ENCODE data around the gene MGAT5.

The MGAT5 gene

DNA sequence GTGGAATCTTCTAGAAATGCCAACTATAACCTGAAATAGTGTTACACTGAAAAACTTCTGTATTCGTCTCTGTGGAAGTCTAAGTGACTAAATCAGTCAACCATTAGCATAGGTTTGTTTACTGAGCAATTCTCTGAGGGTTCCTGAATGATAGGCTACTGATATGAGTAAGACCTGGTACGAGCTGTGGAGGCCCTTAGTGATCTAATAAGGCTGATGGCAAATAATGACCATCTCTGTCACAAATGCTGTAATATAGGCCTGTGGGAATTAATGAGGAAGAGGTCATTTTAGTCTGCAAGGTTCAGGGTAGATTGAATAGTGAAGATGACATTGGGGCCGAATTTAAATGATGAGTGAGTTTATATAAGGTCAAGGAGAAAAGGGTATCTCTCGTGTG, 82.5 kb downstream of the MGAT5 start:
- Histone ChIP-seq H3K4me3 (ENCODE audit: low read length) (no peak overlapping the region), H3K9ac (ENCODE audit: low read length) (no peak overlapping the region), H3K36me3 (ENCODE audit: control insufficient read depth, insufficient read depth, low read length) (no peaks in the 10 kb centered on the region), H3K4me1 (ENCODE audit: control insufficient read depth, insufficient read depth, low read length) (no peaks in the 10 kb centered on the region), H3K27me3 (ENCODE audit: control insufficient read depth, insufficient read depth, low read length) (no peaks in the 10 kb centered on the region), H3K9me3 (ENCODE audit: control insufficient read depth, low read length) (no peaks in the 10 kb centered on the region)

DNA sequence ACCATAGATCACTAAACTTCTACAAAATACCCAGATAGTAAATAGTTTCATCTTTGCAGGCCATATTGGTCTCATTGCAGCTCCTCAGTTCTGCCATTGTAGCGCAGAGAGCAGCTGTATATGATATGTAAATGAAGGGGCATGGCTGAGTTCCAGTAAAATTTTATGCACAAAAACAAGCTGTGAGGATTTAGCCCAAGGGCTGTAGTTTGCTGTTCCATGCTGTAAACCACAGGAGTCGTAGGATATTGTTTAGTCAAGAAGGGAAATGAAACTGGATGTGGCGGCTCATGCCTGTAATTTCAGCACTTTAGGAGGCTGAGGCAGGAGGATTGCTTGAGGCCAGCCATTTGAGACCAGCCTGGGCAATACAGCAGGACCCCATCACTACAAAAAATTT, 83.0 kb downstream of the MGAT5 start:
- H3K9me3 ChIP-seq (ENCODE audit: control insufficient read depth, low read length) = no peaks in the 10 kb centered on the region
- no peaks in the 10 kb centered on the region for H3K27me3 ChIP-seq (ENCODE audit: control insufficient read depth, insufficient read depth, low read length)

DNA sequence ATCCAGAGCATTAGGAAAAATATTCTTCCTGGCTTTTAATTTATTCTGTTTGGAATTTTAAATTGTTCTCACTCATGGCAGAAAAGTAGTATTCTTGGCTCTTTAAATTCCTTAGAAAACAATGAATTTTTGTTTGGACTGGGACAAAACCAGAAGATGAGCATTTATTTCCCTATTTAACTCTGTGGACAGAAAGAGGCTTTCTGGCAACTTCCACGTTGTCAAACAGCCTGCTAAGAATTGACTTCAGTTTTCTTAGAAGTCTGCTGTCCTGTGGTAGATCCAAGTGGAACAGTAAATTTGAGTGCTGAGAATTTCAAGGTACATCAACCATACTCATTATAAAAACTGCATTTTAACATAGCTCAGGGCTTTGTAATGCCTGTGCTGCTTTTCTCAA, 83.8 kb downstream of the MGAT5 start:
- no peaks in the 10 kb centered on the region for H3K36me3 ChIP-seq (ENCODE audit: control insufficient read depth, insufficient read depth, low read length)
- no peaks in the 10 kb centered on the region for H3K4me1 ChIP-seq (ENCODE audit: control insufficient read depth, insufficient read depth, low read length)
- no peaks in the 10 kb centered on the region for H3K9me3 ChIP-seq (ENCODE audit: control insufficient read depth, low read length)
- no peaks in the 10 kb centered on the region for H3K27me3 ChIP-seq (ENCODE audit: control insufficient read depth, insufficient read depth, low read length)
- no peak overlapping the region for H3K4me3 ChIP-seq (ENCODE audit: low read length)
- no peak overlapping the region for H3K9ac ChIP-seq (ENCODE audit: low read length)

More for the DNA sequence above, 83.0 kb downstream of the MGAT5 start:
- H3K9ac ChIP-seq (ENCODE audit: low read length) = no peak overlapping the region
- H3K36me3 ChIP-seq (ENCODE audit: control insufficient read depth, insufficient read depth, low read length) = no peaks in the 10 kb centered on the region
- no peaks in the 10 kb centered on the region for H3K4me1 ChIP-seq (ENCODE audit: control insufficient read depth, insufficient read depth, low read length)
- no peak overlapping the region for H3K4me3 ChIP-seq (ENCODE audit: low read length)

DNA sequence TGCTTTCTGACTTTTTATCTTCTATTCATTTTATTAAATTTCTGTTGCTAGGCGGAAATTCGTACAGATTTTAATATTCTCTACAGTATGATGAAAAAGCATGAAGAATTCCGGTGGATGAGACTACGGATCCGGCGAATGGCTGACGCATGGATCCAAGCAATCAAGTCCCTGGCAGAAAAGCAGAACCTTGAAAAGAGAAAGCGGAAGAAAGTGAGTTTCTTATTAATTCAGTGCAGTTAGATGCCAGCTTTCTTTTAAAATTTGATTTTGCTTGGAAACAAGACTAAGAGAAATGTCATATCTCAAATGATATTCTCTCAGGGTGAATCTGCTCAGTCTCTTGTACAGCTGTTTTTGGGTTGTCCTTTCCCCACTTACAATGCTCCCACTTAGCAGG, 84.3 kb downstream of the MGAT5 start:
- Histone ChIP-seq H3K9ac (ENCODE audit: low read length) (no peak overlapping the region), H3K9me3 (ENCODE audit: control insufficient read depth, low read length) (no peaks in the 10 kb centered on the region), H3K27me3 (ENCODE audit: control insufficient read depth, insufficient read depth, low read length) (no peaks in the 10 kb centered on the region), H3K4me3 (ENCODE audit: low read length) (no peak overlapping the region), H3K36me3 (ENCODE audit: control insufficient read depth, insufficient read depth, low read length) (no peaks in the 10 kb centered on the region), H3K4me1 (ENCODE audit: control insufficient read depth, insufficient read depth, low read length) (no peaks in the 10 kb centered on the region)

DNA sequence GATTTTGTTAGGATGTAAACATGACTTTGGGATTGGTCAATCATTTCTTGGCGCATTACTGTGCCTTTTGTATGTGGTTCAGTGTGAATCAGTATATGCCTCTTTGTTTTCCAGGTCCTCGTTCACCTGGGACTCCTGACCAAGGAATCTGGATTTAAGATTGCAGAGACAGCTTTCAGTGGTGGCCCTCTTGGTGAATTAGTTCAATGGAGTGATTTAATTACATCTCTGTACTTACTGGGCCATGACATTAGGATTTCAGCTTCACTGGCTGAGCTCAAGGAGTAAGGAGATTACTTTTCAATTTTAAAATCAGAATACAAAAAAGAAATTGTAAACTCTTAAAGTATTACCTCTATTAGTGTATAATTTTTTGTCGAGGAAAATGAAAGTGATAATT, 87.6 kb downstream of the MGAT5 start:
- Histone ChIP-seq H3K27me3 (ENCODE audit: control insufficient read depth, insufficient read depth, low read length) (no peaks in the 10 kb centered on the region), H3K4me3 (ENCODE audit: low read length) (no peak overlapping the region), H3K36me3 (ENCODE audit: control insufficient read depth, insufficient read depth, low read length) (no peaks in the 10 kb centered on the region), H3K9ac (ENCODE audit: low read length) (no peak overlapping the region), H3K9me3 (ENCODE audit: control insufficient read depth, low read length) (no peaks in the 10 kb centered on the region), H3K4me1 (ENCODE audit: control insufficient read depth, insufficient read depth, low read length) (no peaks in the 10 kb centered on the region)

DNA sequence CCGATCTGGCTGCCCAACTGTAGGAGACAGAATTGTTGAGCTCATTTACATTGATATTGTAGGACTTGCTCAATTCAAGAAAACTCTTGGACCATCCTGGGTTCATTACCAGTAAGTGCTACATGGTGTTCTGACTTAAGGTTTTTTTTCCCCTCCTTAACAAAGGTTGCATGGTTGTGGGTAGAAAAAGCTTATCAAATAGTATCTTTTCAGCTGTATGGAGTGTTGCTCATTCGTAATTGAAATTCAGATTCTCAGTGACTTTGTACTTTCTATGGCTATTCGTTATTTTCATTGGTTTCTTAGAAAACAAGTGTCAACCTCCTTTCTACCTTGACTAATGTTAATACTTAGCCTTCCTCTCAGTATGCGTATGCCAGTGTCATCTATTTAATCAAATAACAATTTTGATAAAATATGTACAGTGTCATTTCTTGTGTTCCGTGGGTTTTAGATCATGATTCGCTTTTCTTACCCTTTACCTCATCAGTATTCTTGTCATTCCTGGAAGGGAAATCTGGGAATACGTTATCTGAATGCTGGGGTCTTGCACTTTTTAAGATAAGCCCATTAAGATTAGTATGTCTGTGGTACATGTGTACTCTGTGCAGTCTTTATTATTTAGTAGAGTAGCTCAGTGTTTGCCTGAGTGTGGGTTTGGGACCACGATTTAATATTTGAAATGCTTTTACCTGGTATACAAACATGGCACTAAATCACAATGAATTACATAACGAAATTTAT, 91.3 kb downstream of the MGAT5 start:
- Histone ChIP-seq H3K9ac (ENCODE audit: low read length) (no peak overlapping the region), H3K4me1 (ENCODE audit: control insufficient read depth, insufficient read depth, low read length) (no peaks in the 10 kb centered on the region), H3K9me3 (ENCODE audit: control insufficient read depth, low read length) (no peaks in the 10 kb centered on the region), H3K36me3 (ENCODE audit: control insufficient read depth, insufficient read depth, low read length) (no peaks in the 10 kb centered on the region), H3K27me3 (ENCODE audit: control insufficient read depth, insufficient read depth, low read length) (no peaks in the 10 kb centered on the region), H3K4me3 (ENCODE audit: low read length) (no peak overlapping the region)

DNA sequence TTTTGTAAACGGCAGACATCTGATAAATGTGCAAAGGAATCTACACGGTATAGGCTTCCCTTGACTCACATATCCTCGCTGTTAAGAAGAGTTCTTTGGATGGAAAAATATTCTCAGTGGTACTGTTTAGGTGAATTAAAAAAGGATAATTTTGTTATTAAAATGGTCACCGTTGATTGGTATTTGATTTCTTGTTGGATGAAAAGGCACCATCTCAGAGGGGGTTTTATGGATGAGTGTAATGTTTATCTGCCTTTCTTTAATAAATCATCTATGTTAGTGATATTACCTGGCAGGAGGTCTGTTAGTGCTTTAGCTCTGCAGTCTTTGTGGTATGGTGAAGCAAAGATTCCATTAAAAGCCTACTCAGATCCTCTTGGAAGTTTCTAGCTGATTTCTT, 92.3 kb downstream of the MGAT5 start:
- Histone ChIP-seq H3K36me3 (ENCODE audit: control insufficient read depth, insufficient read depth, low read length) (no peaks in the 10 kb centered on the region), H3K27me3 (ENCODE audit: control insufficient read depth, insufficient read depth, low read length) (no peaks in the 10 kb centered on the region), H3K9me3 (ENCODE audit: control insufficient read depth, low read length) (no peaks in the 10 kb centered on the region), H3K9ac (ENCODE audit: low read length) (no peak overlapping the region), H3K4me3 (ENCODE audit: low read length) (no peak overlapping the region), H3K4me1 (ENCODE audit: control insufficient read depth, insufficient read depth, low read length) (no peaks in the 10 kb centered on the region)

DNA sequence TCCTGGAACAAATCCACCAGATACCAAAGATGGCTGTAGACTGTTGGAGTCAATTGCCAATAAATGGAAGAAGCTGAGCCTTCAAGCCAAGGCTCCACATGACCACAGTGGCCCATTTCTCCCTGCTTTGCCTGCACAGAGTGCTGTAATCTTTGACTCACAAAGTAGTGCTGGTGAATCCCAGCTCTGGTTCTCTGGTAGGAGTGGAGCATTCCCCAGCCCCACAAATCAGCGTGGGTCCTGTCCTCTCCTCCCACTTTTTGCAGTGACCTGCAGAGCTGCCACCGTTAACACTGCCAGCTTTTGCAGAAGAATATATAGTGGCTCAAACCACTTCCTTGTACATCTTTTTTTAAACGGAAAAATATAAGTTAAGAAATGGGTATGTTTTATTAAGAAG, 93.9 kb downstream of the MGAT5 start:
- Histone ChIP-seq H3K4me1 (ENCODE audit: control insufficient read depth, insufficient read depth, low read length) (no peaks in the 10 kb centered on the region), H3K9me3 (ENCODE audit: control insufficient read depth, low read length) (no peaks in the 10 kb centered on the region), H3K9ac (ENCODE audit: low read length) (no peak overlapping the region), H3K27me3 (ENCODE audit: control insufficient read depth, insufficient read depth, low read length) (no peaks in the 10 kb centered on the region), H3K4me3 (ENCODE audit: low read length) (no peak overlapping the region), H3K36me3 (ENCODE audit: control insufficient read depth, insufficient read depth, low read length) (no peaks in the 10 kb centered on the region)

DNA sequence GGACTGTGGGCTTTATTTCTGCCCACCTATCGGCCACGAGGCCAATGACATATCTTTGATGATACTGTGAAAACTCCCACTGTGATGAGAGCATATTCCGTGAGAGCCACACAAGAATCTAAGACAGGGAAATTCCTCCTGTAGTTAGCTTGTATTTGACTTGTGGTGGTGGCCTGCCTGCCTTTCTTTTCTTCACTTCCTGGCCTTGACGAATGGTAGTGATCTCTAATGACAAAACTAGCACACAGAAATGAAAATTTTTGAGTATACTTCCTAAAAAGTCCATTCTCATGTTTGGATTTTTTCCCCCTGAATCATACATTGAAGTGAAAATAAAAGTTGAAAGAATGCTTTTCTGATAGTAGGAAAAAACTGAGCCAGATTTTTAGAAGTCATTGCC, 94.4 kb downstream of the MGAT5 start:
- Histone ChIP-seq H3K27me3 (ENCODE audit: control insufficient read depth, insufficient read depth, low read length) (no peaks in the 10 kb centered on the region), H3K36me3 (ENCODE audit: control insufficient read depth, insufficient read depth, low read length) (no peaks in the 10 kb centered on the region), H3K4me3 (ENCODE audit: low read length) (no peak overlapping the region), H3K4me1 (ENCODE audit: control insufficient read depth, insufficient read depth, low read length) (no peaks in the 10 kb centered on the region), H3K9ac (ENCODE audit: low read length) (no peak overlapping the region), H3K9me3 (ENCODE audit: control insufficient read depth, low read length) (no peaks in the 10 kb centered on the region)

DNA sequence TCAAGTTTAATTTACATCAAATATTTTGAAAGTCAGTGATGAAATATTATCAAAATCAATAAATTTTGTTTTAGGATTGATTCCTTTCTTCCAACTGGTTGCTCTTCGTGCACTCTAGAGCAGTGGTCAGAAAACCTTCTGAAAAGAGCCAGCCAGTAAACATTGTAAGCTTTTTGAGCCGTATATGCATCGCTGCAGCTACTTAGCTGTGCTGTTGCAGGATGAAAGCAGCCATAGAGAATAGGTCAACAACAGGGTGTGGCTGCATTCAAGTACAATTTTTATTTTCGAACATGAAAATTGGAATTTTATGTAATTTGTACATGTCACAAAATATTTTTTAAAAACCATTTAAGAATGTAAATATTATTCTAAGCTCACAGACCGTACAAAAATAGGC, 94.9 kb downstream of the MGAT5 start:
- Histone ChIP-seq H3K9me3 (ENCODE audit: control insufficient read depth, low read length) (no peaks in the 10 kb centered on the region), H3K9ac (ENCODE audit: low read length) (no peak overlapping the region), H3K27me3 (ENCODE audit: control insufficient read depth, insufficient read depth, low read length) (no peaks in the 10 kb centered on the region), H3K4me3 (ENCODE audit: low read length) (no peak overlapping the region), H3K4me1 (ENCODE audit: control insufficient read depth, insufficient read depth, low read length) (no peaks in the 10 kb centered on the region), H3K36me3 (ENCODE audit: control insufficient read depth, insufficient read depth, low read length) (no peaks in the 10 kb centered on the region)

DNA sequence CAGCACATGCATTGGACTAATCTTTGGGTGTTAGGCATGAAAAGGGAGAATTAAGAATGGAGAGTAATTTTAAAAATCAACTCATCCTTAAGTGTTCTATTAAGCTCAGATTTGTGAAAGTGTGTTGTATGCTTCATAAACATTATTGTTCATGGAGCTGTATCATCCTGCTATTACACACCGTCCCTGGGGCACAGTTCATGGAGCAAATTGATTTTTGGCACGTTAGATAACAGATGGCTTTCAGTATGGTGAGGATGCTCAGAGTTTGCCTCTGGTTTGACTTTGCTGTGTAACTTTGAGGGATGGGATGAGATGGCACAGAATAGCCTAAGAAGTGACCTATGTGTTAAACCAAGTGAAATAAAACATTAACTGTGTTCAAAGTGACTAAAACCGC, 97.1 kb downstream of the MGAT5 start:
- Histone ChIP-seq H3K4me3 (ENCODE audit: low read length) (no peak overlapping the region), H3K36me3 (ENCODE audit: control insufficient read depth, insufficient read depth, low read length) (no peaks in the 10 kb centered on the region), H3K27me3 (ENCODE audit: control insufficient read depth, insufficient read depth, low read length) (no peaks in the 10 kb centered on the region), H3K9me3 (ENCODE audit: control insufficient read depth, low read length) (no peaks in the 10 kb centered on the region), H3K4me1 (ENCODE audit: control insufficient read depth, insufficient read depth, low read length) (no peaks in the 10 kb centered on the region), H3K9ac (ENCODE audit: low read length) (no peak overlapping the region)

DNA sequence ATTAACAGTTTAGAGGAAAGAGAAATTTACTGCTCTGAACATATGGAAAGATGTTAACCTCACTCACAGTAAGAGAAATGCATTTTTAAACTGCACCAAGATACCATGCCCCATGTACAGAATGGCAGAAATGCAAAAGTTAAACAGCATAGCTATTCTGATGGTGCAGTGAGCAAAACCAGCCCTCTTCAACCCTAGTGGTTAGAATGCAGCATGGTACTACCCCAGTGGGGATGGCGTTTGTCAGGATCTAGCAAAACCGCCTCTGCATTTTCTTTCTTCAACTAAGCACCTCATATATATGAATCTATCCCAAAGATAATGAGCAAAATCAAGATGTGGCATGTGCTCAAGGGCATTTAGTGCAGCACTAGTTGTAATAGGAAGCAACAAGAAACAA, 98.0 kb downstream of the MGAT5 start:
- Histone ChIP-seq H3K9me3 (ENCODE audit: control insufficient read depth, low read length) (no peaks in the 10 kb centered on the region), H3K9ac (ENCODE audit: low read length) (no peak overlapping the region), H3K4me1 (ENCODE audit: control insufficient read depth, insufficient read depth, low read length) (no peaks in the 10 kb centered on the region), H3K4me3 (ENCODE audit: low read length) (no peak overlapping the region), H3K27me3 (ENCODE audit: control insufficient read depth, insufficient read depth, low read length) (no peaks in the 10 kb centered on the region), H3K36me3 (ENCODE audit: control insufficient read depth, insufficient read depth, low read length) (no peaks in the 10 kb centered on the region)

DNA sequence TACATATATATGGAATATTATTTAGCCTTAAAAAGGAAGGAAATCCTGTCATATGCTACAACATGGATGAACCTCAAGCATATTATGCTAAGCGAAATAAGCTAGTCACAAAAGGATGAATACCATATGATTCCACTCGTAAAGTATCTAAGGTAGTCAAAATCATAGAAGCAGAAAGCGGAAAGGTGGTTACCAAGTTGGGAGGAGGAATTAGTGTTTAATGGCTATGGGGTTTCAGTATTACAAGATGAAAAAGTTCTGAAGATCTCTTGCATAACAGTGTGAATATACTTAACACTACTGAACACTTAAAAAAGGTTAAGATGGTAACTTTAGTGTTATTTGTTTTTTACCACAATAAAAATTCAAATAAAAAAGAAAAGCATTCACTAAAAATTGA, 99.0 kb downstream of the MGAT5 start:
- no peaks in the 10 kb centered on the region for H3K27me3 ChIP-seq (ENCODE audit: control insufficient read depth, insufficient read depth, low read length)
- no peak overlapping the region for H3K4me3 ChIP-seq (ENCODE audit: low read length)
- H3K4me1 ChIP-seq (ENCODE audit: control insufficient read depth, insufficient read depth, low read length) = no peaks in the 10 kb centered on the region
- H3K9me3 ChIP-seq (ENCODE audit: control insufficient read depth, low read length) = no peaks in the 10 kb centered on the region
- no peak overlapping the region for H3K9ac ChIP-seq (ENCODE audit: low read length)
- H3K36me3 ChIP-seq (ENCODE audit: control insufficient read depth, insufficient read depth, low read length) = no peaks in the 10 kb centered on the region

Measured in mucosa of stomach (tissue), 1 donor.